ENCODE measurements around the gene PIP5K1C. TPM values are rescaled to one million over a fixed set of nuclear protein-coding genes. Genes with fewer than 3 reads are reported as not detected.

The PIP5K1C gene
- total RNA-seq, 1 experiment from 2014 or later, result 34.0 TPM

DNA sequence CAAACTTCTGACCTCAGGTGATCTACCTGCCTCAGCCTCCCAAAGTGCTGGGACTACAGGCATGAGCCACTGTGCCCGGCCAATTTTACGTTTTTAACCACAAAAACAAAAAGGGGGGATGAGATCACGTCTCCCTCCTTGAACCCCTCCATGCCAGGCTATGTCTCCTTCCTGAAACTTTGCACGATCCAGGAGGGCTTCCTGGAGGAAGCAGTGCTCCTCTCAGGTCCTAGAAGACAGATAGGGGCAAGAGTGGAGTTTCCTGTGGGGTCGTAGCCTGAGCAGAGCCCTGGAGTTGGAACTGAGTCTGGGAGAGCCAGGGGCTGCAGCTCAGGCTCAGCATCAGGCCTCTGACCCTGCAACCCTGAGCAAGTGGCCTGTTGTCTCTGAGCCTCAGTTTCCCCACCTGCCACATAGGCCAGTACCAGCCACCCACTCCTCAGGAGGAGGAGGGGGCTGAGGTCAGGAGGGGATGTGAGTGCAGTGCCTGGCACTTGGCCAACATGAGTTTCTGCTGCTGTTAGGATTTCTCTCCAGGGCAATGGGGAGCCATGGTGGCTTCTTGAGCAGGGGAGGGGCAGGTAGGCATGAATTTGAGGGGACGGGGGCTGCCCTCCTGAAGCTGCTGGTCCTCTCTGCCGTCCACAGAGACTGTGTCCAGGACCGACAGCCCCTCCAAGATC, 45.2 kb upstream of the PIP5K1C start (continued):
- TF ChIP-seq, protein P1, sequence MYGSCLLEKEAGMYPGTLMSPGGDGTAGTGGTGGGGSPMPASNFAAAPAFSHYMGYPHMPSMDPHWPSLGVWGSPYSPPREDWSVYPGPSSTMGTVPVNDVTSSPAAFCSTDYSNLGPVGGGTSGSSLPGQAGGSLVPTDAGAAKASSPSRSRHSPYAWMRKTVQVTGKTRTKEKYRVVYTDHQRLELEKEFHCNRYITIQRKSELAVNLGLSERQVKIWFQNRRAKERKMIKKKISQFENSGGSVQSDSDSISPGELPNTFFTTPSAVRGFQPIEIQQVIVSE (CRISPR knock-in tag; IDR thresholded peaks at IDR 0.05; ENCODE audit: borderline replicate concordance), result no peak
- TF ChIP-seq, protein P2, sequence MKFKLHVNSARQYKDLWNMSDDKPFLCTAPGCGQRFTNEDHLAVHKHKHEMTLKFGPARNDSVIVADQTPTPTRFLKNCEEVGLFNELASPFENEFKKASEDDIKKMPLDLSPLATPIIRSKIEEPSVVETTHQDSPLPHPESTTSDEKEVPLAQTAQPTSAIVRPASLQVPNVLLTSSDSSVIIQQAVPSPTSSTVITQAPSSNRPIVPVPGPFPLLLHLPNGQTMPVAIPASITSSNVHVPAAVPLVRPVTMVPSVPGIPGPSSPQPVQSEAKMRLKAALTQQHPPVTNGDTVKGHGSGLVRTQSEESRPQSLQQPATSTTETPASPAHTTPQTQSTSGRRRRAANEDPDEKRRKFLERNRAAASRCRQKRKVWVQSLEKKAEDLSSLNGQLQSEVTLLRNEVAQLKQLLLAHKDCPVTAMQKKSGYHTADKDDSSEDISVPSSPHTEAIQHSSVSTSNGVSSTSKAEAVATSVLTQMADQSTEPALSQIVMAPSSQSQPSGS (CRISPR knock-in tag; IDR thresholded peaks at IDR 0.05; ENCODE audit: borderline replicate concordance, low read depth), result no peak
- TF ChIP-seq NFATC4 (CRISPR knock-in tag; IDR thresholded peaks at IDR 0.05) (no peak), ZBTB21 (CRISPR knock-in tag; IDR thresholded peaks at IDR 0.05; ENCODE audit: borderline replicate concordance) (no peak), RORB (CRISPR knock-in tag; IDR thresholded peaks at IDR 0.05) (no peak), NR2C2 (CRISPR knock-in tag; IDR thresholded peaks at IDR 0.05) (no peak)
- TF ChIP-seq, protein P3, sequence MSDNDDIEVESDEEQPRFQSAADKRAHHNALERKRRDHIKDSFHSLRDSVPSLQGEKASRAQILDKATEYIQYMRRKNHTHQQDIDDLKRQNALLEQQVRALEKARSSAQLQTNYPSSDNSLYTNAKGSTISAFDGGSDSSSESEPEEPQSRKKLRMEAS (CRISPR knock-in tag; IDR thresholded peaks at IDR 0.05), result no peak
- TF ChIP-seq, protein P4, sequence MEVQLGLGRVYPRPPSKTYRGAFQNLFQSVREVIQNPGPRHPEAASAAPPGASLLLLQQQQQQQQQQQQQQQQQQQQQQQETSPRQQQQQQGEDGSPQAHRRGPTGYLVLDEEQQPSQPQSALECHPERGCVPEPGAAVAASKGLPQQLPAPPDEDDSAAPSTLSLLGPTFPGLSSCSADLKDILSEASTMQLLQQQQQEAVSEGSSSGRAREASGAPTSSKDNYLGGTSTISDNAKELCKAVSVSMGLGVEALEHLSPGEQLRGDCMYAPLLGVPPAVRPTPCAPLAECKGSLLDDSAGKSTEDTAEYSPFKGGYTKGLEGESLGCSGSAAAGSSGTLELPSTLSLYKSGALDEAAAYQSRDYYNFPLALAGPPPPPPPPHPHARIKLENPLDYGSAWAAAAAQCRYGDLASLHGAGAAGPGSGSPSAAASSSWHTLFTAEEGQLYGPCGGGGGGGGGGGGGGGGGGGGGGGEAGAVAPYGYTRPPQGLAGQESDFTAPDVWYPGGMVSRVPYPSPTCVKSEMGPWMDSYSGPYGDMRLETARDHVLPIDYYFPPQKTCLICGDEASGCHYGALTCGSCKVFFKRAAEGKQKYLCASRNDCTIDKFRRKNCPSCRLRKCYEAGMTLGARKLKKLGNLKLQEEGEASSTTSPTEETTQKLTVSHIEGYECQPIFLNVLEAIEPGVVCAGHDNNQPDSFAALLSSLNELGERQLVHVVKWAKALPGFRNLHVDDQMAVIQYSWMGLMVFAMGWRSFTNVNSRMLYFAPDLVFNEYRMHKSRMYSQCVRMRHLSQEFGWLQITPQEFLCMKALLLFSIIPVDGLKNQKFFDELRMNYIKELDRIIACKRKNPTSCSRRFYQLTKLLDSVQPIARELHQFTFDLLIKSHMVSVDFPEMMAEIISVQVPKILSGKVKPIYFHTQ (CRISPR knock-in tag; IDR thresholded peaks at IDR 0.05), result no peak

DNA sequence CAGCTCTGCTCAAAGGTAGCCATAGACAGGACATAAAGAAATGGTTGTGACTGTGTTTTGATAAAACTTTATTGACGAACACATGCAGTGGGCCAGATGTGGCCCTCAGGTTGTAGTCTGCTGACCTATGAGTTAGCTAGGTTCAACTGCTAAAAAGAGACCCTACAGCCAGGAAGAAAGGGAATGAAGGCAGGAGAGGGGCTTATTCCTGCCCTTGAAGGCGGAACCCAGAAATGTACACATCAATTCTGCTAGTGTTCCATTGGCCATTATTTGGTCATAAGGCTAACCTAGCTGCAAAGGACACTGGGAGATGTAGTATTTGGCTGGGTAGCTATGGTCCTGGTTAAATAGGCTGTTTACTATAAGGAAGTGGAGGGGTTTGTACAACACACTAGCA, 43.2 kb upstream of the PIP5K1C start:
- peak; percentile 82 for ATAC-seq
- Mint-ChIP-seq H3K4me3 (no peak overlapping the region), H3K36me3 (no peaks in the 10 kb centered on the region), H3K27ac (peak overlapping the region; percentile 50; the same call in 1 of the 2 replicates), H3K9me3 (no peaks in the 10 kb centered on the region), H3K27me3 (ENCODE audit: low read depth) (no peaks in the 10 kb centered on the region), H3K4me1 (no peaks in the 10 kb centered on the region)
- POLR2A ChIA-PET, result no interaction called here
- TF ChIP-seq, protein P5, sequence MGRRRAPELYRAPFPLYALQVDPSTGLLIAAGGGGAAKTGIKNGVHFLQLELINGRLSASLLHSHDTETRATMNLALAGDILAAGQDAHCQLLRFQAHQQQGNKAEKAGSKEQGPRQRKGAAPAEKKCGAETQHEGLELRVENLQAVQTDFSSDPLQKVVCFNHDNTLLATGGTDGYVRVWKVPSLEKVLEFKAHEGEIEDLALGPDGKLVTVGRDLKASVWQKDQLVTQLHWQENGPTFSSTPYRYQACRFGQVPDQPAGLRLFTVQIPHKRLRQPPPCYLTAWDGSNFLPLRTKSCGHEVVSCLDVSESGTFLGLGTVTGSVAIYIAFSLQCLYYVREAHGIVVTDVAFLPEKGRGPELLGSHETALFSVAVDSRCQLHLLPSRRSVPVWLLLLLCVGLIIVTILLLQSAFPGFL (CRISPR knock-in tag; IDR thresholded peaks at IDR 0.05; ENCODE audit: borderline replicate concordance), result no peak
- TF ChIP-seq, protein P6, sequence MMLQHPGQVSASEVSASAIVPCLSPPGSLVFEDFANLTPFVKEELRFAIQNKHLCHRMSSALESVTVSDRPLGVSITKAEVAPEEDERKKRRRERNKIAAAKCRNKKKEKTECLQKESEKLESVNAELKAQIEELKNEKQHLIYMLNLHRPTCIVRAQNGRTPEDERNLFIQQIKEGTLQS (CRISPR knock-in tag; conservative IDR thresholded peaks at IDR 0.05), result no peak
- TF ChIP-seq, protein P7, sequence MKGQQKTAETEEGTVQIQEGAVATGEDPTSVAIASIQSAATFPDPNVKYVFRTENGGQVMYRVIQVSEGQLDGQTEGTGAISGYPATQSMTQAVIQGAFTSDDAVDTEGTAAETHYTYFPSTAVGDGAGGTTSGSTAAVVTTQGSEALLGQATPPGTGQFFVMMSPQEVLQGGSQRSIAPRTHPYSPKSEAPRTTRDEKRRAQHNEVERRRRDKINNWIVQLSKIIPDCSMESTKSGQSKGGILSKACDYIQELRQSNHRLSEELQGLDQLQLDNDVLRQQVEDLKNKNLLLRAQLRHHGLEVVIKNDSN (CRISPR knock-in tag; IDR thresholded peaks at IDR 0.05), result peak; percentile 84
- no peak for TF ChIP-seq CREM (CRISPR knock-in tag; IDR thresholded peaks at IDR 0.05)
- TF ChIP-seq ELF4 (CRISPR knock-in tag; IDR thresholded peaks at IDR 0.05; ENCODE audit: low read depth), result no peak
- TF ChIP-seq, protein P2 (CRISPR knock-in tag; IDR thresholded peaks at IDR 0.05; ENCODE audit: borderline replicate concordance, low read depth), result no peak
- TF ChIP-seq, protein P8, sequence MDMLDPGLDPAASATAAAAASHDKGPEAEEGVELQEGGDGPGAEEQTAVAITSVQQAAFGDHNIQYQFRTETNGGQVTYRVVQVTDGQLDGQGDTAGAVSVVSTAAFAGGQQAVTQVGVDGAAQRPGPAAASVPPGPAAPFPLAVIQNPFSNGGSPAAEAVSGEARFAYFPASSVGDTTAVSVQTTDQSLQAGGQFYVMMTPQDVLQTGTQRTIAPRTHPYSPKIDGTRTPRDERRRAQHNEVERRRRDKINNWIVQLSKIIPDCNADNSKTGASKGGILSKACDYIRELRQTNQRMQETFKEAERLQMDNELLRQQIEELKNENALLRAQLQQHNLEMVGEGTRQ (CRISPR knock-in tag; IDR thresholded peaks at IDR 0.05), result peak; percentile 83
- no peak for TF ChIP-seq PRRX2 (CRISPR knock-in tag; IDR thresholded peaks at IDR 0.05)
- DNase-seq (ENCODE audit: low spot score), result no peak
- CTCF ChIA-PET, result interaction anchor here (0.8 to 1.2 kb wide), 3 partner anchors 18 to 51 kb away, joined by 3 to 4 read pairs (median 3); partner anchors contain the start of gene APBA3
